Tibial nerve (tissue), 4 donors: Measurements from ENCODE around the gene COA8.
A peak's percentile ranks its signal among the peaks of the same experiment; 100 is the strongest.

Experiments
- CTCF ChIP-seq, 5 experiments: fragments of 200-600 bp in 3 of 5; fragments of 450-650 bp in 2 of 5; sonication (generic) in 3 of 5; IDR thresholded peaks; one replicate each; pipeline ENCODE4 v1.5.1; 2016 to 2019; ENCODE audit warnings: antibody characterized with exemption in 5 of 5, mild to moderate bottlenecking in 3 of 5, moderate library complexity in 2 of 5
- EP300 ChIP-seq, 2 donors: sonication (generic); formaldehyde crosslinking; IDR thresholded peaks; one replicate each; pipeline ENCODE4 v1.6.1; 2017; ENCODE audit warnings: antibody characterized with exemption in 2 of 2, mild to moderate bottlenecking in 1 of 2
- POLR2A ChIP-seq, 2 donors: fragments of 450-650 bp; IDR thresholded peaks; one replicate each; pipeline ENCODE4 v1.6.1; 2017; ENCODE audit warnings: antibody characterized with exemption in 2 of 2, mild to moderate bottlenecking in 2 of 2, moderate library complexity in 2 of 2

- no peak for TF ChIP-seq POLR2A (IDR thresholded peaks at IDR 0.05)
- TF ChIP-seq EP300 (IDR thresholded peaks at IDR 0.05): peak in 1 of 2 donors; percentile 54
- TF ChIP-seq CTCF (IDR thresholded peaks at IDR 0.05): peak; percentile 45 to 82 (median 62)
Observed at GRCh38 chr14:103520657-103521437, 41.9 kb upstream of the COA8 start.
